Kidney epithelial cell (primary cell): ENCODE measurements around the gene PDE8A. TPM values are rescaled to one million over a fixed set of nuclear protein-coding genes. Genes with fewer than 3 reads are reported as not detected.
"Not testable (repeated sequence)": the region's sequence is repeated elsewhere in the genome, so short reads cannot be mapped to it uniquely, and the experiment has no call there.

Source experiments
- DNase-seq: peaks from one replicate; pipeline ENCODE4 v3.0.0-alpha.2; 2010; ENCODE audit warnings: low read depth
- H3K27me3 ChIP-seq: 2 replicates; pipeline ENCODE4 v1.6.0; 2011; ENCODE audit warnings: low read length; ENCODE audit not compliant: control insufficient read depth, insufficient read depth
- H3K36me3 ChIP-seq: 2 replicates; pipeline ENCODE4 v1.5.1; 2011; ENCODE audit warnings: low read length; ENCODE audit not compliant: control insufficient read depth, insufficient read depth
- H3K4me3 ChIP-seq: 2 replicates; pipeline ENCODE4 v1.5.1; 2011; ENCODE audit warnings: low read depth, mild to moderate bottlenecking, control low read depth, low read length
- CTCF ChIP-seq: IDR thresholded peaks from 2 replicates; pipeline ENCODE4 v1.5.1; 2011; ENCODE audit warnings: mild to moderate bottlenecking, moderate library complexity, low read length, control low read depth, inconsistent platforms; ENCODE audit not compliant: insufficient read depth, poor library complexity, severe bottlenecking
- total RNA-seq: library from RNA; depleted of rRNA; stranded (reverse); fragments of >200 nt; gene quantifications from 2 replicates; pipeline ENCODE4 v1.2.3, GENCODE V29; 2015

PDE8A gene
- total RNA-seq, 1 donor from 2014 or later = 31.5 TPM

- TF ChIP-seq CTCF = no peak
- Histone ChIP-seq H3K36me3 (no peaks in the 10 kb centered on the region), H3K27me3 (no peaks in the 10 kb centered on the region), H3K4me3 (no peak overlapping the region)
- DNase-seq = no peak
Measured at GRCh38 chr15:85008474-85009260, 27.0 kb downstream of the PDE8A start.

- no peak for TF ChIP-seq CTCF
- H3K36me3 ChIP-seq = no peaks in the 10 kb centered on the region
- H3K4me3 ChIP-seq = no peak overlapping the region
- no peak for DNase-seq
- no peaks in the 10 kb centered on the region for H3K27me3 ChIP-seq
Measured at GRCh38 chr15:85009435-85009834, 27.8 kb downstream of the PDE8A start.

- no peaks in the 10 kb centered on the region for H3K36me3 ChIP-seq
- no peak overlapping the region for H3K4me3 ChIP-seq
- DNase-seq = no peak
- H3K27me3 ChIP-seq = no peaks in the 10 kb centered on the region
- TF ChIP-seq CTCF = no peak
Measured at GRCh38 chr15:85010071-85010385, 28.4 kb downstream of the PDE8A start.

GRCh38 chr15:85010386-85011159 is 28.9 kb downstream of the PDE8A start:
- Histone ChIP-seq H3K27me3 (no peaks in the 10 kb centered on the region), H3K4me3 (no peak overlapping the region), H3K36me3 (no peaks in the 10 kb centered on the region)
- no peak for DNase-seq
- TF ChIP-seq CTCF = no peak

DNA sequence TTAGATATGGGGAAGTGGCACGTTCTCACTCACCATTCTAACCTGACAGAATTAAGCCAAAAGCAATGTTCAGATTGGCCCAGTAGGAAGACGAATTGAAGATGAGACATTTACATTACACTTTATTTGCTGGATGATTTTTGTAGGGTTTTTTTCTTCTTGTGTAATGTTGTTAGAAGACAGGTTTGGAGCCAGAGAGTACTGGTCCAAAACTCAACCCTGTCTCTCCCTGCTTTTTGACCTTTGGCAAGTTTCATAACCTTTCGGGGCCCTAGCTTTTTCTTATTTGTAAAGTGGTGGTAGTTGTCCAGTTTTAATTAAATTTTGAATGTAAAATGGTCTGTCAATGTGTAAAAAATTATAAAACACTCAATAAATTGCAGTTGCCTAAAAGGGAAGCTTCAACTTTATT is 29.5 kb downstream of the PDE8A start:
- DNase-seq = no peak
- H3K27me3 ChIP-seq = no peaks in the 10 kb centered on the region
- H3K36me3 ChIP-seq = no peaks in the 10 kb centered on the region
- TF ChIP-seq CTCF = no peak
- H3K4me3 ChIP-seq = no peak overlapping the region

GRCh38 chr15:85011724-85012123 is 30.1 kb downstream of the PDE8A start:
- DNase-seq, H3K36me3 ChIP-seq, H3K27me3 ChIP-seq, H3K4me3 ChIP-seq: not testable (repeated sequence)
